ENCODE results near the gene PSMD7. TPM values are rescaled to one million over a fixed set of nuclear protein-coding genes. Genes with fewer than 3 reads are reported as not detected.

The PSMD7 gene
- total and polyA plus RNA-seq, 4 experiments from 2014 or later: 67.0 to 142 (median 89.9) TPM

- Mint-ChIP-seq H3K4me3 (no peak overlapping the region), H3K27ac (no peak overlapping the region), H3K36me3 (no peaks in the 10 kb centered on the region), H3K27me3 (peaks cover 7% of the 10 kb centered on the region in 2 donors), H3K9me3 (peaks cover 0 to under 1% (median 0%) of the 10 kb centered on the region in 8 donors), H3K4me1 (no peaks in the 10 kb centered on the region)
- no peak overlapping the region for H3K27ac ChIP-seq (ENCODE audit: low read depth, low read length)
- no peaks in the 10 kb centered on the region for H3K9me3 ChIP-seq (ENCODE audit: control insufficient read depth in 1 of 2, low read length in 2 of 2)
- H3K27me3 ChIP-seq (ENCODE audit: insufficient read depth, low read length): no peaks in the 10 kb centered on the region
- no peaks in the 10 kb centered on the region for H3K4me1 ChIP-seq (ENCODE audit: insufficient read depth, low read length)
- H3K36me3 ChIP-seq (ENCODE audit: insufficient read depth, low read length): no peaks in the 10 kb centered on the region
- ChIA-PET CTCF (ENCODE audit: partially characterized antibody) (no interaction called here), POLR2A (ENCODE audit: partially characterized antibody) (no interaction called here)
- no peak overlapping the region for H3K4me3 ChIP-seq (ENCODE audit: low read length in 2 of 2)
- DNase-seq: no peak
- intact Hi-C loops (cut with micrococcal nuclease): no loop called here
These were observed 31.8 kb upstream of the PSMD7 start for GRCh38 chr16:74264811-74265210.

GRCh38 chr16:74268372-74268782, 28.2 kb upstream of the PSMD7 start:
- Histone ChIP-seq H3K4me3 (ENCODE audit: low read length in 2 of 2) (no peak overlapping the region), H3K27ac (ENCODE audit: low read depth, low read length) (no peak overlapping the region), H3K36me3 (ENCODE audit: insufficient read depth, low read length) (no peaks in the 10 kb centered on the region), H3K9me3 (ENCODE audit: control insufficient read depth in 1 of 2, low read length in 2 of 2) (no peaks in the 10 kb centered on the region), H3K27me3 (ENCODE audit: insufficient read depth, low read length) (no peaks in the 10 kb centered on the region), H3K4me1 (ENCODE audit: insufficient read depth, low read length) (no peaks in the 10 kb centered on the region)
- Mint-ChIP-seq H3K36me3 (no peaks in the 10 kb centered on the region), H3K27me3 (peaks cover 8 to 10% of the 10 kb centered on the region in 2 donors), H3K27ac (no peak overlapping the region), H3K9me3 (peaks cover 0 to 4% (median 0%) of the 10 kb centered on the region in 8 donors), H3K4me3 (no peak overlapping the region), H3K4me1 (no peaks in the 10 kb centered on the region)
- ChIA-PET POLR2A (ENCODE audit: partially characterized antibody) (no interaction called here), CTCF (ENCODE audit: partially characterized antibody) (interaction anchor here (0.6 kb wide), 1 partner anchor 12 kb away, joined by 5 read pairs; no protein-coding TSS in a partner anchor)
- DNase-seq: no peak
- intact Hi-C loops (cut with micrococcal nuclease): no loop called here

DNA sequence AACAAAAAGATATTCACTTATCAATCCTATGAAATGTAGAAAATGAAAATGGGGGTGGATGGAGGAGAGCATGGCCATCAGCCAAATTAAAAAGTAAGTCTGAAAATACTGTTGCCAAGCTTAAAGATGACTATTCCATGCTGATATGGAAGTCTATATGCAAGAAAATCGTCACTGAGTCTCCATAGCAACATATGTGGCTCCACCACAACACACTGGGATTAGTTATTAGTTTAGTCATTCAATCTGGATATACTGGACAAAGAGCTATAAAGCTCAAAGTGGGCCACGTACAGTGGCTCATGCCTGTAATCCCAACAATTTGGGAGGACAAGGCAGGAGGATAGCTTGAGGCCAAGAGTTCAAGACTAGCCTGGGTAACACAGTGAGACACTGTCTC, 24.7 kb upstream of the PSMD7 start:
- intact Hi-C loops (cut with micrococcal nuclease): no loop called here
- Histone ChIP-seq H3K9me3 (ENCODE audit: control insufficient read depth in 1 of 2, low read length in 2 of 2) (no peaks in the 10 kb centered on the region), H3K4me1 (ENCODE audit: insufficient read depth, low read length) (no peaks in the 10 kb centered on the region), H3K27me3 (ENCODE audit: insufficient read depth, low read length) (peaks cover 5% of the 10 kb centered on the region), H3K27ac (ENCODE audit: low read depth, low read length) (no peak overlapping the region), H3K4me3 (ENCODE audit: low read length in 2 of 2) (no peak overlapping the region), H3K36me3 (ENCODE audit: insufficient read depth, low read length) (no peaks in the 10 kb centered on the region)
- Mint-ChIP-seq H3K36me3 (no peaks in the 10 kb centered on the region), H3K27me3 (peaks cover 9 to 25% of the 10 kb centered on the region in 2 donors), H3K4me1 (no peaks in the 10 kb centered on the region), H3K27ac (no peak overlapping the region), H3K4me3 (no peak overlapping the region), H3K9me3 (peaks cover 0 to 4% (median 0%) of the 10 kb centered on the region in 8 donors)
- ChIA-PET POLR2A (ENCODE audit: partially characterized antibody) (no interaction called here), CTCF (ENCODE audit: partially characterized antibody) (no interaction called here)
- no peak for DNase-seq

GRCh38 chr16:74275031-74275636, 21.5 kb upstream of the PSMD7 start:
- Mint-ChIP-seq H3K27me3 (peaks cover 7 to 38% of the 10 kb centered on the region in 2 donors), H3K4me3 (no peak overlapping the region), H3K27ac (no peak overlapping the region), H3K36me3 (peaks cover 0 to 6% of the 10 kb centered on the region in 2 donors), H3K9me3 (peaks cover 0 to 19% (median 13%) of the 10 kb centered on the region in 8 donors), H3K4me1 (no peaks in the 10 kb centered on the region)
- Histone ChIP-seq H3K36me3 (ENCODE audit: insufficient read depth, low read length) (no peaks in the 10 kb centered on the region), H3K4me1 (ENCODE audit: insufficient read depth, low read length) (no peaks in the 10 kb centered on the region), H3K9me3 (ENCODE audit: control insufficient read depth in 1 of 2, low read length in 2 of 2) (no peaks in the 10 kb centered on the region), H3K4me3 (ENCODE audit: low read length in 2 of 2) (no peak overlapping the region), H3K27me3 (ENCODE audit: insufficient read depth, low read length) (peaks cover 5% of the 10 kb centered on the region), H3K27ac (ENCODE audit: low read depth, low read length) (no peak overlapping the region)
- intact Hi-C loops (cut with micrococcal nuclease): no loop called here
- no peak for DNase-seq
- CTCF ChIA-PET (ENCODE audit: partially characterized antibody): interaction anchor here (1.1 to 2.0 kb wide), 2 partner anchors 9 to 13 kb away, joined by 3 to 6 read pairs; no protein-coding TSS in a partner anchor
- POLR2A ChIA-PET (ENCODE audit: partially characterized antibody): interaction anchor here (1.7 kb wide), 1 partner anchor 22 kb away, joined by 5 read pairs; no protein-coding TSS in a partner anchor

GRCh38 chr16:74275711-74276110, 20.9 kb upstream of the PSMD7 start:
- H3K27me3 ChIP-seq (ENCODE audit: insufficient read depth, low read length): peaks cover 5% of the 10 kb centered on the region
- H3K9me3 ChIP-seq (ENCODE audit: control insufficient read depth in 1 of 2, low read length in 2 of 2): no peaks in the 10 kb centered on the region
- H3K9me3 Mint-ChIP-seq: peaks cover 0 to 22% (median 13%) of the 10 kb centered on the region in 8 donors
- POLR2A ChIA-PET (ENCODE audit: partially characterized antibody): interaction anchor here (1.7 kb wide), 1 partner anchor 22 kb away, joined by 5 read pairs; no protein-coding TSS in a partner anchor
- H3K27me3 Mint-ChIP-seq: peaks cover 10 to 40% of the 10 kb centered on the region in 2 donors
- no peak overlapping the region for H3K4me3 Mint-ChIP-seq
- peaks cover 0 to 6% of the 10 kb centered on the region in 2 donors for H3K36me3 Mint-ChIP-seq
- H3K4me3 ChIP-seq (ENCODE audit: low read length in 2 of 2): no peak overlapping the region
- H3K4me1 ChIP-seq (ENCODE audit: insufficient read depth, low read length): no peaks in the 10 kb centered on the region
- no peak for DNase-seq
- H3K27ac ChIP-seq (ENCODE audit: low read depth, low read length): no peak overlapping the region
- intact Hi-C loops (cut with micrococcal nuclease): no loop called here
- H3K36me3 ChIP-seq (ENCODE audit: insufficient read depth, low read length): no peaks in the 10 kb centered on the region
- no peak overlapping the region for H3K27ac Mint-ChIP-seq
- CTCF ChIA-PET (ENCODE audit: partially characterized antibody): interaction anchor here (0.6 to 2.0 kb wide), 3 partner anchors 9 to 1517 kb away, joined by 3 to 6 read pairs (median 3); no protein-coding TSS in a partner anchor
- H3K4me1 Mint-ChIP-seq: no peaks in the 10 kb centered on the region

- no peak for DNase-seq
- Histone ChIP-seq H3K27ac (ENCODE audit: low read depth, low read length) (no peak overlapping the region), H3K4me1 (ENCODE audit: insufficient read depth, low read length) (no peaks in the 10 kb centered on the region), H3K27me3 (ENCODE audit: insufficient read depth, low read length) (peaks cover 5% of the 10 kb centered on the region), H3K4me3 (ENCODE audit: low read length in 2 of 2) (no peak overlapping the region), H3K36me3 (ENCODE audit: insufficient read depth, low read length) (no peaks in the 10 kb centered on the region), H3K9me3 (ENCODE audit: control insufficient read depth in 1 of 2, low read length in 2 of 2) (no peaks in the 10 kb centered on the region)
- Mint-ChIP-seq H3K36me3 (peaks cover 0 to 6% of the 10 kb centered on the region in 2 donors), H3K27me3 (peaks cover 11 to 35% of the 10 kb centered on the region in 2 donors), H3K4me1 (no peaks in the 10 kb centered on the region), H3K9me3 (peaks cover 0 to 22% (median 13%) of the 10 kb centered on the region in 8 donors), H3K4me3 (no peak overlapping the region), H3K27ac (no peak overlapping the region)
- intact Hi-C loops (cut with micrococcal nuclease): no loop called here
- ChIA-PET CTCF (ENCODE audit: partially characterized antibody) (interaction anchor here (0.7 kb wide), 2 partner anchors 1510 to 1665 kb away, joined by 3 read pairs; no protein-coding TSS in a partner anchor), POLR2A (ENCODE audit: partially characterized antibody) (no interaction called here)
These were observed 18.6 kb upstream of the PSMD7 start for GRCh38 chr16:74277974-74278373.

- H3K36me3 ChIP-seq (ENCODE audit: insufficient read depth, low read length): no peaks in the 10 kb centered on the region
- DNase-seq: no peak
- H3K4me1 ChIP-seq (ENCODE audit: insufficient read depth, low read length): no peaks in the 10 kb centered on the region
- H3K27ac ChIP-seq (ENCODE audit: low read depth, low read length): no peak overlapping the region
- no peaks in the 10 kb centered on the region for H3K9me3 ChIP-seq (ENCODE audit: control insufficient read depth in 1 of 2, low read length in 2 of 2)
- peaks cover 0 to 6% of the 10 kb centered on the region in 2 donors for H3K36me3 Mint-ChIP-seq
- no peak overlapping the region for H3K27ac Mint-ChIP-seq
- H3K27me3 ChIP-seq (ENCODE audit: insufficient read depth, low read length): peaks cover 5% of the 10 kb centered on the region
- H3K4me3 ChIP-seq (ENCODE audit: low read length in 2 of 2): no peak overlapping the region
- H3K27me3 Mint-ChIP-seq: peaks cover 10 to 28% of the 10 kb centered on the region in 2 donors
- no peaks in the 10 kb centered on the region for H3K4me1 Mint-ChIP-seq
- ChIA-PET POLR2A (ENCODE audit: partially characterized antibody) (no interaction called here), CTCF (ENCODE audit: partially characterized antibody) (no interaction called here)
- H3K4me3 Mint-ChIP-seq: no peak overlapping the region
- H3K9me3 Mint-ChIP-seq: peaks cover 0 to 22% (median 13%) of the 10 kb centered on the region in 8 donors
- intact Hi-C loops (cut with micrococcal nuclease): no loop called here
These were observed 17.3 kb upstream of the PSMD7 start for GRCh38 chr16:74279266-74279665.
